HCT116 (cell line): ENCODE results near the gene SLC31A1.
"Not testable (repeated sequence)": the region's sequence is repeated elsewhere in the genome, so short reads cannot be mapped to it uniquely, and the experiment has no call there.

ENCODE experiments used
- POLR2A ChIP-seq: IDR thresholded peaks from 2 replicates; pipeline ENCODE4 v1.7.0; 2011; ENCODE audit warnings: borderline replicate concordance; ENCODE audit not compliant: insufficient read depth, insufficient read length; ENCODE audit errors: extremely low read depth
- POLR2AphosphoS5 ChIP-seq: IDR thresholded peaks from 2 replicates; pipeline ENCODE4 v1.6.1; 2011; ENCODE audit warnings: mild to moderate bottlenecking, low read depth, low read length, moderate library complexity
- TF ChIP-seq, protein P1 (sequence below), 3 experiments: fragments of 200-600 bp in 1 of 3; sonication (generic) in 1 of 3; IDR thresholded peaks in 2 of 3; conservative IDR thresholded peaks in 1 of 3; 2 replicates each; pipeline ENCODE4 v1.5.1; 2012 to 2017; ENCODE audit warnings: low read depth in 2 of 3, low read length in 2 of 3, antibody characterized with exemption in 1 of 3, borderline replicate concordance in 1 of 3, control low read depth in 1 of 3, mild to moderate bottlenecking in 1 of 3, mixed read lengths in 1 of 3, mixed run types in 1 of 3, moderate library complexity in 1 of 3; ENCODE audit not compliant: insufficient read depth in 1 of 3
- TF ChIP-seq, protein P2 (sequence below): IDR thresholded peaks from 2 replicates; pipeline ENCODE4 v1.6.1; 2011; ENCODE audit warnings: mild to moderate bottlenecking, low read length, moderate library complexity; ENCODE audit not compliant: insufficient replicate concordance; ENCODE audit errors: extremely low read depth

DNA sequence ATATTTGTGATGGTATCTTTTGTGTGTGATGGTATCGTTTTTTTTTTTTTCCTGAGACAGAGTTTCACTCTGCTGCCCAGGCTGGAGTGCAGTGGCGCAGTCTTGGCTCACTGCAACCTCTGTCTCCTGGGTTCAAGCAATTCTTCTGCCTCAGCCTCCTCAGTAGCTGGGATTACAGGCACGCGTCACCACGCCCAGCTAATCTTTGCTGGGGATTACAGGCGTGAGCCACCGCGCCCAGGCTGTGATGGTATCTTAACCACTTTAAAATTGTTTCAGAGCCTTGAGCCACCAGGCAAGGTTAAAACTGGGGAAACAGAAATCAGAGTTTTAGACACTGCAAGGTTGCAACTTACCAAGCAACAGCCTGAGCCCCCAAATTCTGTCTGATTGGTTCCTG is 74.9 kb downstream of the SLC31A1 start:
- TF ChIP-seq, protein P1, sequence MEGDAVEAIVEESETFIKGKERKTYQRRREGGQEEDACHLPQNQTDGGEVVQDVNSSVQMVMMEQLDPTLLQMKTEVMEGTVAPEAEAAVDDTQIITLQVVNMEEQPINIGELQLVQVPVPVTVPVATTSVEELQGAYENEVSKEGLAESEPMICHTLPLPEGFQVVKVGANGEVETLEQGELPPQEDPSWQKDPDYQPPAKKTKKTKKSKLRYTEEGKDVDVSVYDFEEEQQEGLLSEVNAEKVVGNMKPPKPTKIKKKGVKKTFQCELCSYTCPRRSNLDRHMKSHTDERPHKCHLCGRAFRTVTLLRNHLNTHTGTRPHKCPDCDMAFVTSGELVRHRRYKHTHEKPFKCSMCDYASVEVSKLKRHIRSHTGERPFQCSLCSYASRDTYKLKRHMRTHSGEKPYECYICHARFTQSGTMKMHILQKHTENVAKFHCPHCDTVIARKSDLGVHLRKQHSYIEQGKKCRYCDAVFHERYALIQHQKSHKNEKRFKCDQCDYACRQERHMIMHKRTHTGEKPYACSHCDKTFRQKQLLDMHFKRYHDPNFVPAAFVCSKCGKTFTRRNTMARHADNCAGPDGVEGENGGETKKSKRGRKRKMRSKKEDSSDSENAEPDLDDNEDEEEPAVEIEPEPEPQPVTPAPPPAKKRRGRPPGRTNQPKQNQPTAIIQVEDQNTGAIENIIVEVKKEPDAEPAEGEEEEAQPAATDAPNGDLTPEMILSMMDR (IDR thresholded peaks at IDR 0.05 in 2 of 3, conservative IDR thresholded peaks at IDR 0.05 in 1 of 3; ENCODE audit: borderline replicate concordance in 1 of 3, insufficient read depth in 1 of 3, low read depth in 2 of 3, low read length in 2 of 3), result not testable (repeated sequence)
- TF ChIP-seq, protein P2, sequence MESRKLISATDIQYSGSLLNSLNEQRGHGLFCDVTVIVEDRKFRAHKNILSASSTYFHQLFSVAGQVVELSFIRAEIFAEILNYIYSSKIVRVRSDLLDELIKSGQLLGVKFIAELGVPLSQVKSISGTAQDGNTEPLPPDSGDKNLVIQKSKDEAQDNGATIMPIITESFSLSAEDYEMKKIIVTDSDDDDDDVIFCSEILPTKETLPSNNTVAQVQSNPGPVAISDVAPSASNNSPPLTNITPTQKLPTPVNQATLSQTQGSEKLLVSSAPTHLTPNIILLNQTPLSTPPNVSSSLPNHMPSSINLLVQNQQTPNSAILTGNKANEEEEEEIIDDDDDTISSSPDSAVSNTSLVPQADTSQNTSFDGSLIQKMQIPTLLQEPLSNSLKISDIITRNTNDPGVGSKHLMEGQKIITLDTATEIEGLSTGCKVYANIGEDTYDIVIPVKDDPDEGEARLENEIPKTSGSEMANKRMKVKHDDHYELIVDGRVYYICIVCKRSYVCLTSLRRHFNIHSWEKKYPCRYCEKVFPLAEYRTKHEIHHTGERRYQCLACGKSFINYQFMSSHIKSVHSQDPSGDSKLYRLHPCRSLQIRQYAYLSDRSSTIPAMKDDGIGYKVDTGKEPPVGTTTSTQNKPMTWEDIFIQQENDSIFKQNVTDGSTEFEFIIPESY, result not testable (repeated sequence)
- TF ChIP-seq POLR2AphosphoS5, POLR2A: not testable (repeated sequence)
